Measurements from ENCODE around the gene RDH16. TPM values are rescaled to one million over a fixed set of nuclear protein-coding genes. Genes with fewer than 3 reads are reported as not detected.
"Not testable (repeated sequence)": the region's sequence is repeated elsewhere in the genome, so short reads cannot be mapped to it uniquely, and the experiment has no call there.

RDH16 gene
- total RNA-seq, 4 donors from 2014 or later = 0.65 to 2.4 (median 1.8) TPM

- 59% methylated on average over 3 of the region's 3 CpGs for WGBS
- no peak overlapping the region for H3K27ac ChIP-seq
- no peak overlapping the region for H3K4me3 ChIP-seq
- no peaks in the 10 kb centered on the region for H3K27me3 ChIP-seq
- H3K36me3 ChIP-seq = no peaks in the 10 kb centered on the region
- no peaks in the 10 kb centered on the region for H3K9me3 ChIP-seq
- peaks cover 18% of the 10 kb centered on the region for H3K4me1 ChIP-seq
- no peak for DNase-seq (ENCODE audit: low spot score in 2 of 2)
- TF ChIP-seq, protein P1, sequence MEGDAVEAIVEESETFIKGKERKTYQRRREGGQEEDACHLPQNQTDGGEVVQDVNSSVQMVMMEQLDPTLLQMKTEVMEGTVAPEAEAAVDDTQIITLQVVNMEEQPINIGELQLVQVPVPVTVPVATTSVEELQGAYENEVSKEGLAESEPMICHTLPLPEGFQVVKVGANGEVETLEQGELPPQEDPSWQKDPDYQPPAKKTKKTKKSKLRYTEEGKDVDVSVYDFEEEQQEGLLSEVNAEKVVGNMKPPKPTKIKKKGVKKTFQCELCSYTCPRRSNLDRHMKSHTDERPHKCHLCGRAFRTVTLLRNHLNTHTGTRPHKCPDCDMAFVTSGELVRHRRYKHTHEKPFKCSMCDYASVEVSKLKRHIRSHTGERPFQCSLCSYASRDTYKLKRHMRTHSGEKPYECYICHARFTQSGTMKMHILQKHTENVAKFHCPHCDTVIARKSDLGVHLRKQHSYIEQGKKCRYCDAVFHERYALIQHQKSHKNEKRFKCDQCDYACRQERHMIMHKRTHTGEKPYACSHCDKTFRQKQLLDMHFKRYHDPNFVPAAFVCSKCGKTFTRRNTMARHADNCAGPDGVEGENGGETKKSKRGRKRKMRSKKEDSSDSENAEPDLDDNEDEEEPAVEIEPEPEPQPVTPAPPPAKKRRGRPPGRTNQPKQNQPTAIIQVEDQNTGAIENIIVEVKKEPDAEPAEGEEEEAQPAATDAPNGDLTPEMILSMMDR (IDR thresholded peaks at IDR 0.05) = no peak
Measured at GRCh38 chr12:56928262-56928661, 29.1 kb downstream of the RDH16 start.

DNA sequence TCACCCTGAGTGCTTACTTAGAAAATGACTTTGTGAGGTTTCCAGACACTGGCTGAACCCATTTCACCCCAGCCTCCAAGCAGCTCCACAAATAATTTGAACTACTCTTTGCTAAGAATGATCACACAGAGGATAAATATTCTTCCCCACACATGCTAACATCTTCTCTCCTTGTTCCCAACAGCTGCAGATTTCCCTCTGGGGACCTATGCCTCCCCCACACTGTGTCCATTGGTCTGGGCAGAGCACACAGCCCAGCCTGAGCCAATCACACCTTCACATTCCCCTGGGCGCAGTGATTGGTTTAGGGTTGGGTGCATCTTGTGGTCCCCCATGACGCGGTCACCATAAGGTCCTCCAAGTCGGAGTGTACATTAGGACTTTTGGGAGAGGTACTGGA lies 30.1 kb downstream of the RDH16 start:
- no peaks in the 10 kb centered on the region for H3K9me3 ChIP-seq
- peaks cover 10% of the 10 kb centered on the region for H3K4me1 ChIP-seq
- no peak overlapping the region for H3K4me3 ChIP-seq
- H3K27me3 ChIP-seq = no peaks in the 10 kb centered on the region
- 77% methylated on average over 4 of the region's 4 CpGs for WGBS
- H3K36me3 ChIP-seq = no peaks in the 10 kb centered on the region
- TF ChIP-seq POLR2A (IDR thresholded peaks at IDR 0.05) (no peak), POLR2AphosphoS5 (IDR thresholded peaks at IDR 0.05) (no peak), EP300 (IDR thresholded peaks at IDR 0.05) (no peak)
- TF ChIP-seq, protein P1 (IDR thresholded peaks at IDR 0.05) = no peak
- H3K27ac ChIP-seq = no peak overlapping the region
- no peak for DNase-seq (ENCODE audit: low spot score in 2 of 2)

DNA sequence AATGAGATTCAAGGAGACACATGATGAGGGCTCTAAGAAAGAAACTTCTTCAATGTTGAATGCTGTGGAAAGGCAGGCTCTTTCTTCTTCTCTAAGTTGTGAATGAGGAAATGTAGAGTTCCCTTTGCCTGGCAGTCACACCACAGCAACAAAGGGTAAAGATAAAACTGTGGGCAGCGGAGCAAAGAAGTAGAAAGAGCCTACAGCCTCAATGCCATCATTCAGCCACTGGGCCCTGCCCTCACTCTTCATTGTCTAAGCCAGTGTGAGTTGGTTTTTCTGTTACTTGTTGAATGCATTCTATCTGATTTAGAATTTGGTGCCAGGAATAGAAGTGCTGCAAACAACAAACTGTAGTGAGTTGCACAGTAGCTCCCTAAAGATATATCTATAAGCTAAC lies 35.4 kb downstream of the RDH16 start:
- no peaks in the 10 kb centered on the region for H3K27me3 ChIP-seq
- no peaks in the 10 kb centered on the region for H3K4me1 ChIP-seq
- H3K27ac ChIP-seq = no peak overlapping the region
- TF ChIP-seq POLR2AphosphoS5 (IDR thresholded peaks at IDR 0.05) (no peak), POLR2A (IDR thresholded peaks at IDR 0.05) (no peak), EP300 (IDR thresholded peaks at IDR 0.05) (no peak)
- TF ChIP-seq, protein P1 (IDR thresholded peaks at IDR 0.05) = no peak
- no peak overlapping the region for H3K4me3 ChIP-seq
- no peak for DNase-seq (ENCODE audit: low spot score in 2 of 2)
- 63% methylated on average over 1 of the region's 1 CpG for WGBS
- H3K36me3 ChIP-seq = no peaks in the 10 kb centered on the region
- no peaks in the 10 kb centered on the region for H3K9me3 ChIP-seq

- no peak for TF ChIP-seq POLR2AphosphoS5 (IDR thresholded peaks at IDR 0.05)
- no peak for TF ChIP-seq POLR2A (IDR thresholded peaks at IDR 0.05)
- TF ChIP-seq EP300 (IDR thresholded peaks at IDR 0.05) = no peak
- TF ChIP-seq, protein P1 (IDR thresholded peaks at IDR 0.05) = no peak
- Histone ChIP-seq H3K9me3 (no peaks in the 10 kb centered on the region), H3K4me3 (no peak overlapping the region), H3K4me1 (no peaks in the 10 kb centered on the region), H3K27ac (no peak overlapping the region), H3K27me3 (no peaks in the 10 kb centered on the region), H3K36me3 (no peaks in the 10 kb centered on the region)
- WGBS = 91% methylated on average over 1 of the region's 1 CpG
- DNase-seq (ENCODE audit: low spot score in 2 of 2) = no peak
Measured at GRCh38 chr12:56921346-56921745, 36.1 kb downstream of the RDH16 start.

- H3K27me3 ChIP-seq; H3K4me3 ChIP-seq; H3K27ac ChIP-seq; H3K36me3 ChIP-seq; DNase-seq (ENCODE audit: low spot score in 2 of 2); H3K4me1 ChIP-seq; H3K9me3 ChIP-seq: not testable (repeated sequence)
- 86% methylated on average over 3 of the region's 3 CpGs for WGBS
Measured at GRCh38 chr12:56918139-56918538, 39.3 kb downstream of the RDH16 start.

DNA sequence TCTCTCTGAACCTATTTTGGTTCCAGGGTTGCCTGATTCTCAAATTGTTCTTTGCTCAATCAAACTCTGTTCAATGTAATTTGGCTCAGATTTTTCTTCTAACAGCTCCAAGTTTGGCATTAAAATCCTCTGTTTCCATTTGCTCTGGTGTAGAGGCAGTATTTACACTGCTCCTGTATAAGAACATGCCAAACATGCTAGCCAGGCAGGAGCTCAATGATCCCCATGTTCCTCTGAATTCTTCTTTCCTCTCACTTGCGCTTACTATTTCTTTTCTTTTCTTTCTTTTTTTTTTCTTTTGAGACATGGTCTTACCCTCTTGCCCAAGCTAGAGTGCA lies 40.4 kb downstream of the RDH16 start:
- H3K4me3 ChIP-seq = no peak overlapping the region
- H3K27me3 ChIP-seq = no peaks in the 10 kb centered on the region
- no peaks in the 10 kb centered on the region for H3K9me3 ChIP-seq
- no peak for TF ChIP-seq EP300 (IDR thresholded peaks at IDR 0.05)
- TF ChIP-seq POLR2A (IDR thresholded peaks at IDR 0.05) = no peak
- no peak for TF ChIP-seq POLR2AphosphoS5 (IDR thresholded peaks at IDR 0.05)
- TF ChIP-seq, protein P1 (IDR thresholded peaks at IDR 0.05) = no peak
- no peaks in the 10 kb centered on the region for H3K36me3 ChIP-seq
- WGBS = 82% methylated on average over 1 of the region's 1 CpG
- H3K27ac ChIP-seq = no peak overlapping the region
- H3K4me1 ChIP-seq = no peaks in the 10 kb centered on the region
- DNase-seq (ENCODE audit: low spot score in 2 of 2) = no peak

Data from suprapubic skin (tissue), 4 donors.